Activated CD4-positive, alpha-beta T cell treated with anti-CD3 and anti-CD28 coated beads for 4 hours (primary cell): ENCODE results near the gene IMPG1.
"Not testable (repeated sequence)": the region's sequence is repeated elsewhere in the genome, so short reads cannot be mapped to it uniquely, and the experiment has no call there.

Experiments used
- DNase-seq, 2 donors: peaks; one replicate each; pipeline ENCODE4 v3.0.0-alpha.2; 2020

Gene IMPG1

GRCh38 chr6:75947935-75948334 is 124.5 kb downstream of the IMPG1 start:
- DNase-seq: no peak

- DNase-seq: no peak
Observed at GRCh38 chr6:75946146-75946831, 126.2 kb downstream of the IMPG1 start.

GRCh38 chr6:75943381-75943780 is 129.1 kb downstream of the IMPG1 start:
- no peak for DNase-seq

- no peak for DNase-seq
Observed at GRCh38 chr6:75941509-75941908, 131.0 kb downstream of the IMPG1 start.

GRCh38 chr6:75940564-75940963 is 131.9 kb downstream of the IMPG1 start:
- DNase-seq: no peak

- no peak for DNase-seq
Observed at GRCh38 chr6:75937846-75938245, 134.6 kb downstream of the IMPG1 start.

- DNase-seq: no peak
Observed at GRCh38 chr6:75936682-75937081, 135.8 kb downstream of the IMPG1 start.

GRCh38 chr6:75935473-75935793 is 137.0 kb downstream of the IMPG1 start:
- DNase-seq: no peak

- DNase-seq: peak; percentile 1 to 3
Observed at GRCh38 chr6:75934643-75935472, 137.6 kb downstream of the IMPG1 start.

GRCh38 chr6:75933387-75933975 is 139.0 kb downstream of the IMPG1 start:
- DNase-seq: no peak

GRCh38 chr6:75932067-75932466 is 140.4 kb downstream of the IMPG1 start:
- no peak for DNase-seq

GRCh38 chr6:75931011-75931680 is 141.3 kb downstream of the IMPG1 start:
- no peak for DNase-seq

- DNase-seq: no peak
Observed at GRCh38 chr6:75926293-75927168, 145.9 kb downstream of the IMPG1 start.

GRCh38 chr6:75922226-75922625 is 150.2 kb downstream of the IMPG1 start:
- no peak for DNase-seq

- DNase-seq: no peak
Observed at GRCh38 chr6:75913040-75913439, 159.4 kb downstream of the IMPG1 start.

GRCh38 chr6:75907444-75907843 is 165.0 kb downstream of the IMPG1 start:
- DNase-seq: no peak

GRCh38 chr6:75906871-75907270 is 165.6 kb downstream of the IMPG1 start:
- no peak for DNase-seq

- not testable (repeated sequence) for DNase-seq
Observed at GRCh38 chr6:75905129-75905528, 167.3 kb downstream of the IMPG1 start.

GRCh38 chr6:75900216-75900615 is 172.2 kb downstream of the IMPG1 start:
- not testable (repeated sequence) for DNase-seq

- no peak for DNase-seq
Observed at GRCh38 chr6:75896526-75896925, 175.9 kb downstream of the IMPG1 start.

- DNase-seq: no peak
Observed at GRCh38 chr6:75893776-75894152, 178.7 kb downstream of the IMPG1 start.

- DNase-seq: no peak
Observed at GRCh38 chr6:75893058-75893775, 179.2 kb downstream of the IMPG1 start.
